ENCODE data around the gene RAPGEF1.

Gene RAPGEF1

DNA sequence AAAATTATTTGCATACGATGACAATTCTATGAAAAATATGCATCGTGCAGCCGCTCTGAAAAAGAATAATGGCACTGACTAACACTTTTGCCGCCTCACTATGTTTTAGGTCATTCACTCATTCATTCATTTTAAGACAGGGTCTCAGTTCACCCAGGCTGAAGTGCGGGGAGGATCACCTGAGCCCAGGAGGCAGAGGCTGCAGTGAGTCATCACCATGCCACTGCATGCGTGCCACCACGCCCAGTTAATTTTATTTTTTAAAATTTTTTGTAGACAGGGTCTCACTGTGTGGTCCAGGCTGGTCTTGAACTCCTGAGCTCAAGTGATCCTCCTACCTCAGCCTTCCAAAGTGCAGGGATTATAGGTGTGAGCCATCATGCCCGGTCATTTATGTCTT lies 37.0 kb downstream of the RAPGEF1 start:
- WGBS (ENCODE audit: extremely low coverage, insufficient coverage, low lambda C conversion rate) = no CpG with 5 or more reads among the region's 8 CpGs
- H2AK5ac ChIP-seq (ENCODE audit: low read length) = no peak overlapping the region
- DNase-seq = no peak

DNA sequence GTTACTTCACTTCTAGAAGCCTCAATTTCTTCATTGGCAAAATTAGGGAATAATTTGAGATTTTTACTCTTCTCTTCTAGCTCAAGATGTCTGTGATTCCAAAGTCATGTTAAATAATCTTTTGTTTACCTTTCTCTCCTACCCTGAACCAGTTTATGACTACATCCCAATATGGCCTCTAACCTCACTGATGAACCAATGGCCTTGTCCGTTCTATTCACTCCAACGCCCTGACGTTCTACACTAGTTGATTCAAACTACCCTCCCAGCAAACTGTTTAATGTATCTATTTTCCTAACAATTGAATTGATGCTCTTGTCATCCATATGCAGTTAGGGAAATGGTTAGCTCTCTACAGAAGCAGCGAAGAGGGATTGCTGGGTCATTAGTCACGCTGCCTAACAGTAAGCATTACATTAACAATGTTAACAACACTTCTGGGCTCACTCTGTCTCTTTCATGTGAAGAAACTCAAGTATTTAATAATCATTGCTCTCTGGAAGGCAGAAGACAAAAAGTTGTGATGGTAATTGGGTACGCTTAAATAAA lies 38.0 kb downstream of the RAPGEF1 start:
- H2BK120ac ChIP-seq (ENCODE audit: low read depth, low read length) = no peak overlapping the region
- H2BK15ac ChIP-seq (replicated peaks; ENCODE audit: low read depth) = no peak overlapping the region
- H4K5ac ChIP-seq (ENCODE audit: low read length) = no peak overlapping the region
- H2AK5ac ChIP-seq (ENCODE audit: low read length) = no peak overlapping the region
- H3K18ac ChIP-seq (ENCODE audit: low read length) = no peak overlapping the region
- peak; percentile 75 for DNase-seq
- H4K8ac ChIP-seq (ENCODE audit: low read depth, low read length) = no peak overlapping the region
- H2BK5ac ChIP-seq (ENCODE audit: low read length) = no peak overlapping the region
- H3K4me1 ChIP-seq (ENCODE audit: control insufficient read depth, low read depth, low read length) = peaks cover 12% of the 10 kb centered on the region
- no peak overlapping the region for H3K56ac ChIP-seq (ENCODE audit: low read length)
- no peak overlapping the region for H3K27ac ChIP-seq (ENCODE audit: low read depth, low read length)
- peaks cover 21% of the 10 kb centered on the region for H3K79me2 ChIP-seq (ENCODE audit: control insufficient read depth, insufficient read depth, low read length)
- WGBS (ENCODE audit: extremely low coverage, insufficient coverage, low lambda C conversion rate) = no CpG with 5 or more reads among the region's 6 CpGs
- no peak overlapping the region for H3K23ac ChIP-seq (ENCODE audit: low read length)
- no peaks in the 10 kb centered on the region for H3K27me3 ChIP-seq (ENCODE audit: insufficient read depth, low read length, poor library complexity)
- H3K9ac ChIP-seq (ENCODE audit: low read length) = no peak overlapping the region
- peaks cover 13% of the 10 kb centered on the region for H3K79me1 ChIP-seq (ENCODE audit: low read length)
- no peak overlapping the region for H3K4me2 ChIP-seq (ENCODE audit: low read length)
- no peak overlapping the region for H3K4ac ChIP-seq (ENCODE audit: low read depth, low read length)
- no peak overlapping the region for H3K4me3 ChIP-seq (ENCODE audit: low read length)
- H3K36me3 ChIP-seq (ENCODE audit: control insufficient read depth, insufficient read depth, low read length) = no peaks in the 10 kb centered on the region

More for the DNA sequence above, 37.0 kb downstream of the RAPGEF1 start:
- H2BK5ac ChIP-seq (ENCODE audit: low read length) = no peak overlapping the region
- H3K27ac ChIP-seq (ENCODE audit: low read depth, low read length) = no peak overlapping the region
- no peak overlapping the region for H3K4ac ChIP-seq (ENCODE audit: low read depth, low read length)
- no peak overlapping the region for H3K23ac ChIP-seq (ENCODE audit: low read length)
- no peak overlapping the region for H3K9ac ChIP-seq (ENCODE audit: low read length)
- H3K36me3 ChIP-seq (ENCODE audit: control insufficient read depth, insufficient read depth, low read length) = no peaks in the 10 kb centered on the region
- no peaks in the 10 kb centered on the region for H3K27me3 ChIP-seq (ENCODE audit: insufficient read depth, low read length, poor library complexity)
- peaks cover 12% of the 10 kb centered on the region for H3K4me1 ChIP-seq (ENCODE audit: control insufficient read depth, low read depth, low read length)
- H2BK15ac ChIP-seq (replicated peaks; ENCODE audit: low read depth) = no peak overlapping the region
- H4K8ac ChIP-seq (ENCODE audit: low read depth, low read length) = no peak overlapping the region
- no peak overlapping the region for H3K4me3 ChIP-seq (ENCODE audit: low read length)
- no peak overlapping the region for H3K56ac ChIP-seq (ENCODE audit: low read length)
- H3K4me2 ChIP-seq (ENCODE audit: low read length) = no peak overlapping the region
- no peak overlapping the region for H3K18ac ChIP-seq (ENCODE audit: low read length)
- H2BK120ac ChIP-seq (ENCODE audit: low read depth, low read length) = no peak overlapping the region
- H4K5ac ChIP-seq (ENCODE audit: low read length) = no peak overlapping the region
- peaks cover 8% of the 10 kb centered on the region for H3K79me1 ChIP-seq (ENCODE audit: low read length)
- peaks cover 23% of the 10 kb centered on the region for H3K79me2 ChIP-seq (ENCODE audit: control insufficient read depth, insufficient read depth, low read length)

DNA sequence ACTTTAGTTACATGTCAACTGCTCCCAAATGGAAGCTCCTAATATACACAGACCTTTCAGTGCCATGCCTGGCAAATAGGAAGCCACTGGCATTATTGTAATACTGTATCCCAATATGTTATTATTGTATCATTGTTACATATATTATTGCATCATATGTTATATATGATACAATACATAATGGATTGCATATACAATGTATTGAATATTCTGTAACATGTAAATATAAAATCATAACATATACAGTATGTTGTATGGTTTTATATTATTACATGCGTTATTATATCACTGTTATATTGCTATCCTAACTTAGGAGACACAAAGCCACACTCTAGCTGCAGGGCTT lies 38.5 kb downstream of the RAPGEF1 start:
- no peak overlapping the region for H2BK5ac ChIP-seq (ENCODE audit: low read length)
- no peak overlapping the region for H4K5ac ChIP-seq (ENCODE audit: low read length)
- no peak overlapping the region for H3K4me2 ChIP-seq (ENCODE audit: low read length)
- no peak overlapping the region for H3K4ac ChIP-seq (ENCODE audit: low read depth, low read length)
- H3K27me3 ChIP-seq (ENCODE audit: insufficient read depth, low read length, poor library complexity) = no peaks in the 10 kb centered on the region
- no peak overlapping the region for H2AK5ac ChIP-seq (ENCODE audit: low read length)
- no peak overlapping the region for H3K56ac ChIP-seq (ENCODE audit: low read length)
- DNase-seq = no peak
- no peaks in the 10 kb centered on the region for H3K36me3 ChIP-seq (ENCODE audit: control insufficient read depth, insufficient read depth, low read length)
- no CpG with 5 or more reads among the region's 1 CpG for WGBS (ENCODE audit: extremely low coverage, insufficient coverage, low lambda C conversion rate)
- peaks cover 13% of the 10 kb centered on the region for H3K79me1 ChIP-seq (ENCODE audit: low read length)
- no peak overlapping the region for H2BK120ac ChIP-seq (ENCODE audit: low read depth, low read length)
- no peak overlapping the region for H3K4me3 ChIP-seq (ENCODE audit: low read length)
- H2BK15ac ChIP-seq (replicated peaks; ENCODE audit: low read depth) = no peak overlapping the region
- no peak overlapping the region for H4K8ac ChIP-seq (ENCODE audit: low read depth, low read length)
- peaks cover 18% of the 10 kb centered on the region for H3K79me2 ChIP-seq (ENCODE audit: control insufficient read depth, insufficient read depth, low read length)
- no peak overlapping the region for H3K27ac ChIP-seq (ENCODE audit: low read depth, low read length)
- H3K9ac ChIP-seq (ENCODE audit: low read length) = no peak overlapping the region
- H3K23ac ChIP-seq (ENCODE audit: low read length) = no peak overlapping the region
- no peak overlapping the region for H3K18ac ChIP-seq (ENCODE audit: low read length)
- peaks cover 12% of the 10 kb centered on the region for H3K4me1 ChIP-seq (ENCODE audit: control insufficient read depth, low read depth, low read length)

DNA sequence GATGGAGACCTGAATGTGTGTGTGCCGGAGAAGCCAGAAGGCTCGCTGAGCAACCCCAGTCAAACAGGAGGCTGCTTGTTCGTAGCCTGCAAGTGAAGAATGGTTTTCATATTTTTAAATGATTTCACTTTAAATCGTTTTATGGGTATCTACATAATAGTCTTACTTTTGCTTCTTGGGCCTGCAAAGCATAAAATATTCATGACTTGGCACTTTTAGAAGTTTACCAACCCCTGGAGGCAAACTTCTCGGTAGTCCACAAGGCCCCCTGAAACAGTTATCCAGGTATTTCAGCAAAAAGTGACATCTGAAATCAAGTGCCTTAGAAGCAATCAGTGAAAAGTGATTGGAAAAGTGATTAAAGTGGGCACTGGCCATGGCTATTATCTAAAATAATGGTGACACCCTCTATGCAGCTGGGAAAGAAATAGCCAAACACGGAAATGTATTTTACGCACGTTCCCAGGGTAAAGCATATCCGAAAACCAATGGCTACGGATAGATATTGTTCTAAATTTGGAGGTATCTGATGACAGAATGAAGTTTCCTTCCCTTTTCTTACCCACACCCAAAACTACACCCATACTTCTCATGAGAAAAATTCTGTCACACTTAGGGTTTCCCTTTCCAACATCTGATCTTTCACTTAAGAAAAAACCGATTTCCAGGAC lies 39.0 kb downstream of the RAPGEF1 start:
- Histone ChIP-seq H3K27me3 (ENCODE audit: insufficient read depth, low read length, poor library complexity) (no peaks in the 10 kb centered on the region), H3K4me3 (ENCODE audit: low read length) (no peak overlapping the region), H3K4me1 (ENCODE audit: control insufficient read depth, low read depth, low read length) (peaks cover 13% of the 10 kb centered on the region), H3K4me2 (ENCODE audit: low read length) (no peak overlapping the region), H2BK120ac (ENCODE audit: low read depth, low read length) (no peak overlapping the region), H4K5ac (ENCODE audit: low read length) (no peak overlapping the region), H4K8ac (ENCODE audit: low read depth, low read length) (no peak overlapping the region), H3K18ac (ENCODE audit: low read length) (no peak overlapping the region), H3K27ac (ENCODE audit: low read depth, low read length) (no peak overlapping the region), H3K36me3 (ENCODE audit: control insufficient read depth, insufficient read depth, low read length) (no peaks in the 10 kb centered on the region), H3K23ac (ENCODE audit: low read length) (no peak overlapping the region), H2BK5ac (ENCODE audit: low read length) (no peak overlapping the region), H3K79me1 (ENCODE audit: low read length) (peaks cover 13% of the 10 kb centered on the region), H3K4ac (ENCODE audit: low read depth, low read length) (no peak overlapping the region), H2BK15ac (replicated peaks; ENCODE audit: low read depth) (no peak overlapping the region), H2AK5ac (ENCODE audit: low read length) (no peak overlapping the region), H3K79me2 (ENCODE audit: control insufficient read depth, insufficient read depth, low read length) (peaks cover 18% of the 10 kb centered on the region), H3K56ac (ENCODE audit: low read length) (no peak overlapping the region), H3K9ac (ENCODE audit: low read length) (no peak overlapping the region)
- DNase-seq = no peak
- WGBS (ENCODE audit: extremely low coverage, insufficient coverage, low lambda C conversion rate) = no CpG with 5 or more reads among the region's 11 CpGs

DNA sequence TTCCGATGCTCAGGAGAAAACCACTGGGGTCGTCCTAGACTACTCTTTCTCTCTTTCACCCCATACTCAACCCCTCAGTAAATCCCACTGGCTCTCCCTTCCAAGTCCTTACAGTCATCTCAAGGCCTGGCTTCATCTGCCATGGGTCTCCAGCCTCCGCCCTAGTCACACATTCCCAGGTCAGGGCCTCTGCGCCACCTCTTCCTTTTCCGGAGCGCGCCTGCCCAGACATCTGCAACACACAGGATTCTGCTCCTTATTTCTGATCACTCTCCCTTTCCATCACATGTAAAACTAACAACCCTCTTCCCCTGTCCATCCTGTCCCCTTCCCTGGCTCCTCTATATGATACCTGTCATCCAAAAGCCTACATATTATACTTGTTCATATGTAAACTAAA lies 39.8 kb downstream of the RAPGEF1 start:
- Histone ChIP-seq H3K79me1 (ENCODE audit: low read length) (peaks cover 17% of the 10 kb centered on the region), H3K27me3 (ENCODE audit: insufficient read depth, low read length, poor library complexity) (no peaks in the 10 kb centered on the region), H4K8ac (ENCODE audit: low read depth, low read length) (no peak overlapping the region), H3K4me3 (ENCODE audit: low read length) (no peak overlapping the region), H3K23ac (ENCODE audit: low read length) (no peak overlapping the region), H2AK5ac (ENCODE audit: low read length) (no peak overlapping the region), H3K4me2 (ENCODE audit: low read length) (no peak overlapping the region), H3K9ac (ENCODE audit: low read length) (no peak overlapping the region), H3K27ac (ENCODE audit: low read depth, low read length) (no peak overlapping the region), H3K18ac (ENCODE audit: low read length) (no peak overlapping the region), H4K5ac (ENCODE audit: low read length) (no peak overlapping the region), H2BK15ac (replicated peaks; ENCODE audit: low read depth) (no peak overlapping the region), H3K4ac (ENCODE audit: low read depth, low read length) (no peak overlapping the region), H3K56ac (ENCODE audit: low read length) (no peak overlapping the region), H3K4me1 (ENCODE audit: control insufficient read depth, low read depth, low read length) (peaks cover 18% of the 10 kb centered on the region), H3K79me2 (ENCODE audit: control insufficient read depth, insufficient read depth, low read length) (peaks cover 26% of the 10 kb centered on the region), H3K36me3 (ENCODE audit: control insufficient read depth, insufficient read depth, low read length) (no peaks in the 10 kb centered on the region), H2BK5ac (ENCODE audit: low read length) (no peak overlapping the region), H2BK120ac (ENCODE audit: low read depth, low read length) (no peak overlapping the region)
- no peak for DNase-seq
- WGBS (ENCODE audit: extremely low coverage, insufficient coverage, low lambda C conversion rate) = no CpG with 5 or more reads among the region's 7 CpGs

DNA sequence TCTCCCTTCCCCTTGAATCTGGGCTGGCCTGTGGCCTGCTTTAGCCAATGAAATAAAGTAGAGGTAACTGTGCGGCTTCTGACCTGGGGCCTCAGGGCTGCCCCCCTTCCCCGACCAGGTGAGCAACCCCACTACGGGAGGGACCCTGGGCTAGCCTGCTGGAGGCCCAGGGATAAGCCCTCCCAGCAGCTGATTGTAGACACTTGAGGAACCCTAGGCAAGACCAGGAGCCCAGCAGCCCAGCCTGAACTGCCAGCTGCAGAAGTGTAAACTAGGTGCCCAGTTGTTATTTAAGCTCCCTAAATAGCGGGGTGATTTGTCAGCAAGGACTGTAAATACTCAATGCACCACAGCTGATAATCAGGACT lies 41.3 kb downstream of the RAPGEF1 start:
- Histone ChIP-seq H3K18ac (ENCODE audit: low read length) (no peak overlapping the region), H3K23ac (ENCODE audit: low read length) (no peak overlapping the region), H4K5ac (ENCODE audit: low read length) (no peak overlapping the region), H3K9ac (ENCODE audit: low read length) (no peak overlapping the region), H3K4me2 (ENCODE audit: low read length) (no peak overlapping the region), H3K56ac (ENCODE audit: low read length) (no peak overlapping the region), H2AK5ac (ENCODE audit: low read length) (no peak overlapping the region), H3K79me1 (ENCODE audit: low read length) (peaks cover 13% of the 10 kb centered on the region), H3K4ac (ENCODE audit: low read depth, low read length) (no peak overlapping the region), H3K4me1 (ENCODE audit: control insufficient read depth, low read depth, low read length) (peaks cover 20% of the 10 kb centered on the region), H3K4me3 (ENCODE audit: low read length) (no peak overlapping the region), H3K79me2 (ENCODE audit: control insufficient read depth, insufficient read depth, low read length) (peaks cover 25% of the 10 kb centered on the region), H2BK5ac (ENCODE audit: low read length) (no peak overlapping the region), H3K36me3 (ENCODE audit: control insufficient read depth, insufficient read depth, low read length) (no peaks in the 10 kb centered on the region), H2BK120ac (ENCODE audit: low read depth, low read length) (no peak overlapping the region), H2BK15ac (replicated peaks; ENCODE audit: low read depth) (no peak overlapping the region), H3K27ac (ENCODE audit: low read depth, low read length) (no peak overlapping the region), H3K27me3 (ENCODE audit: insufficient read depth, low read length, poor library complexity) (no peaks in the 10 kb centered on the region), H4K8ac (ENCODE audit: low read depth, low read length) (no peak overlapping the region)
- no CpG with 5 or more reads among the region's 4 CpGs for WGBS (ENCODE audit: extremely low coverage, insufficient coverage, low lambda C conversion rate)
- DNase-seq = no peak
